HepG2 (cell line): ENCODE measurements around the gene CLN6. TPM values are rescaled to one million over a fixed set of nuclear protein-coding genes. Genes with fewer than 3 reads are reported as not detected.

ENCODE experiments used
- AGO1 ChIP-seq: fragments of 200-400 bp; formaldehyde crosslinking; IDR thresholded peaks from 2 replicates; pipeline ENCODE4 v1.6.1; 2017; ENCODE audit warnings: mild to moderate bottlenecking, low read depth, low read length, moderate library complexity; ENCODE audit not compliant: poor library complexity, severe bottlenecking
- CREM ChIP-seq, 2 experiments: sonication (generic) in 1 of 2; formaldehyde crosslinking in 1 of 2; IDR thresholded peaks; 2 replicates each; pipeline versions ENCODE4 v1.4.0 to v1.6.1; 2016 to 2020; ENCODE audit warnings: antibody characterized with exemption in 1 of 2, mild to moderate bottlenecking in 1 of 2, missing genetic modification reagents in 1 of 2
- E2F5 ChIP-seq: sonication (generic); formaldehyde crosslinking; conservative IDR thresholded peaks from 2 replicates; pipeline ENCODE4 v1.4.0; 2020; ENCODE audit warnings: missing genetic modification reagents
- MYNN ChIP-seq: sonication (generic); formaldehyde crosslinking; IDR thresholded peaks from 2 replicates; pipeline ENCODE4 v1.4.0; 2020; ENCODE audit warnings: mild to moderate bottlenecking, low read depth, missing genetic modification reagents
- NFE2 ChIP-seq: sonication (generic); formaldehyde crosslinking; IDR thresholded peaks from 2 replicates; pipeline ENCODE4 v1.4.0; 2020; ENCODE audit warnings: missing genetic modification reagents
- PAXIP1 ChIP-seq: sonication (generic); formaldehyde crosslinking; conservative IDR thresholded peaks from 2 replicates; pipeline ENCODE4 v1.4.0; 2020; ENCODE audit warnings: mild to moderate bottlenecking, missing genetic modification reagents, moderate library complexity
- REL ChIP-seq: sonication (generic); formaldehyde crosslinking; conservative IDR thresholded peaks from 2 replicates; pipeline ENCODE4 v1.8.0; 2022; ENCODE audit warnings: mild to moderate bottlenecking, missing genetic modification reagents, moderate library complexity
- RERE ChIP-seq: IDR thresholded peaks from 2 replicates; pipeline ENCODE4 v1.6.1; 2016; ENCODE audit warnings: low read depth, missing genetic modification reagents, missing compliant biosample characterization
- SPEN ChIP-seq: sonication (generic); formaldehyde crosslinking; IDR thresholded peaks from 2 replicates; pipeline ENCODE4 v1.5.1; 2020; ENCODE audit warnings: low read depth, mild to moderate bottlenecking, missing genetic modification reagents
- TCF12 ChIP-seq, 2 experiments: fragments of 450-650 bp in 1 of 2; sonication (generic) in 1 of 2; formaldehyde crosslinking in 1 of 2; IDR thresholded peaks; 2 replicates each; pipeline versions ENCODE4 v1.6.1 to v1.8.0; 2017 to 2022; ENCODE audit warnings: antibody characterized with exemption in 1 of 2, mild to moderate bottlenecking in 1 of 2, missing genetic modification reagents in 1 of 2, moderate library complexity in 1 of 2
- ZBTB42 ChIP-seq: sonication (generic); formaldehyde crosslinking; IDR thresholded peaks from 2 replicates; pipeline ENCODE4 v1.5.0; 2020; ENCODE audit warnings: mild to moderate bottlenecking, missing genetic modification reagents
- ZNF121 ChIP-seq: sonication (generic); formaldehyde crosslinking; IDR thresholded peaks from 2 replicates; pipeline ENCODE4 v1.5.0; 2020; ENCODE audit warnings: mild to moderate bottlenecking, missing genetic modification reagents
- ZNF18 ChIP-seq: sonication (generic); formaldehyde crosslinking; IDR thresholded peaks from 2 replicates; pipeline ENCODE4 v1.8.0; 2022; ENCODE audit warnings: mild to moderate bottlenecking, missing genetic modification reagents; ENCODE audit not compliant: insufficient replicate concordance
- ZNF44 ChIP-seq: sonication (generic); formaldehyde crosslinking; IDR thresholded peaks from 2 replicates; pipeline ENCODE4 v1.5.1; 2020; ENCODE audit warnings: mild to moderate bottlenecking, missing genetic modification reagents
- ZNF670 ChIP-seq: sonication (generic); formaldehyde crosslinking; IDR thresholded peaks from 2 replicates; pipeline ENCODE4 v1.8.0; 2022; ENCODE audit warnings: mild to moderate bottlenecking, missing genetic modification reagents, borderline replicate concordance
- ZSCAN12 ChIP-seq: sonication (generic); formaldehyde crosslinking; IDR thresholded peaks from 2 replicates; pipeline ENCODE4 v1.9.0; 2021; ENCODE audit warnings: mild to moderate bottlenecking, missing genetic modification reagents
- polyA plus RNA-seq, 8 experiments: library from polyadenylated mRNA; depleted of rRNA in 3 of 8; stranded (reverse) in 7 of 8; unstranded in 1 of 8; fragments of >200 nt; fragmentation: Illumina TruSeq in 4 of 8; extraction: Trizol in 4 of 8; gene quantifications; 2 replicates each; pipeline versions ENCODE4 v1.2.1 to v1.2.3, GENCODE V29; 2011 to 2016; ENCODE audit warnings: low read depth in 4 of 8, missing spikeins in 1 of 8, mixed read lengths in 1 of 8; ENCODE audit not compliant: insufficient read depth in 1 of 8
- total RNA-seq, 5 experiments: library from RNA; depleted of rRNA; stranded (reverse); fragments of >200 nt; fragmentation: Illumina TruSeq; extraction: Trizol; gene quantifications; 2 replicates each; pipeline ENCODE4 v1.2.3, GENCODE V29; 2016; ENCODE audit warnings: low read depth in 1 of 5

The CLN6 gene
- total and polyA plus RNA-seq, 2 of the 13 experiments (the other 11 are each of a cell fraction or from before 2014, with no cell fraction given), result 24.9 to 27.1 TPM

- TF ChIP-seq E2F5 (CRISPR knock-in tag) (peak; percentile 65; the same call in 1 of the 2 replicates), CREM (IDR thresholded peaks at IDR 0.05) (peak; percentile 79), CREM (CRISPR knock-in tag; IDR thresholded peaks at IDR 0.05) (no peak), ZSCAN12 (CRISPR knock-in tag) (peak; percentile 79), SPEN (CRISPR knock-in tag) (peak; percentile 93), ZNF121 (0 out of 2 replicates have a peak, but pooled peaks have one; percentile 1), ZNF670 (peak; percentile 85), REL (CRISPR knock-in tag) (peak; percentile 78; the same call in 1 of the 2 replicates), TCF12 (IDR thresholded peaks at IDR 0.05) (no peak), TCF12 (CRISPR knock-in tag; IDR thresholded peaks at IDR 0.05) (peak; percentile 80), RERE (no peak; the same call in none of the 2 replicates), NFE2 (CRISPR knock-in tag) (no peak; the same call in 1 of the 2 replicates), PAXIP1 (CRISPR knock-in tag) (peak; percentile 54), ZNF44 (CRISPR knock-in tag) (peak; percentile 24; the same call in 1 of the 2 replicates), AGO1 (peak; percentile 74), ZNF18 (CRISPR knock-in tag) (peak; percentile 88), ZBTB42 (CRISPR knock-in tag) (no peak; the same call in 1 of the 2 replicates), MYNN (no peak)
Measured at GRCh38 chr15:68277603-68278344, 48.2 kb upstream of the CLN6 start, which contains the start of gene FEM1B (continued).
